Measurements from ENCODE around the gene AIF1L. TPM values are rescaled to one million over a fixed set of nuclear protein-coding genes. Genes with fewer than 3 reads are reported as not detected.
"Not testable (repeated sequence)": the region's sequence is repeated elsewhere in the genome, so short reads cannot be mapped to it uniquely, and the experiment has no call there.

Gene AIF1L
- total RNA-seq, 1 donor from 2014 or later = 122 TPM

GRCh38 chr9:131112374-131113154 is 16.2 kb downstream of the AIF1L start:
- Mint-ChIP-seq H3K36me3 (ENCODE audit: low read depth) (peaks cover 5% of the 10 kb centered on the region), H3K27me3 (ENCODE audit: low read depth) (no peaks in the 10 kb centered on the region), H3K27ac (ENCODE audit: unreplicated experiment) (peak overlapping the region; percentile 96), H3K4me1 (peaks cover 48% of the 10 kb centered on the region), H3K9me3 (no peaks in the 10 kb centered on the region), H3K4me3 (peak overlapping the region; percentile 76)
- TF ChIP-seq CTCF (conservative IDR thresholded peaks at IDR 0.05) = no peak
- DNase-seq (ENCODE audit: low read depth, low spot score) = no peak

GRCh38 chr9:131113655-131114054 is 17.3 kb downstream of the AIF1L start:
- H3K27ac Mint-ChIP-seq (ENCODE audit: unreplicated experiment) = no peak overlapping the region
- DNase-seq (ENCODE audit: low read depth, low spot score) = no peak
- peaks cover 5% of the 10 kb centered on the region for H3K36me3 Mint-ChIP-seq (ENCODE audit: low read depth)
- no peaks in the 10 kb centered on the region for H3K27me3 Mint-ChIP-seq (ENCODE audit: low read depth)
- no peaks in the 10 kb centered on the region for H3K9me3 Mint-ChIP-seq
- no peak for TF ChIP-seq CTCF (conservative IDR thresholded peaks at IDR 0.05)
- peaks cover 45% of the 10 kb centered on the region for H3K4me1 Mint-ChIP-seq
- no peak overlapping the region for H3K4me3 Mint-ChIP-seq

DNA sequence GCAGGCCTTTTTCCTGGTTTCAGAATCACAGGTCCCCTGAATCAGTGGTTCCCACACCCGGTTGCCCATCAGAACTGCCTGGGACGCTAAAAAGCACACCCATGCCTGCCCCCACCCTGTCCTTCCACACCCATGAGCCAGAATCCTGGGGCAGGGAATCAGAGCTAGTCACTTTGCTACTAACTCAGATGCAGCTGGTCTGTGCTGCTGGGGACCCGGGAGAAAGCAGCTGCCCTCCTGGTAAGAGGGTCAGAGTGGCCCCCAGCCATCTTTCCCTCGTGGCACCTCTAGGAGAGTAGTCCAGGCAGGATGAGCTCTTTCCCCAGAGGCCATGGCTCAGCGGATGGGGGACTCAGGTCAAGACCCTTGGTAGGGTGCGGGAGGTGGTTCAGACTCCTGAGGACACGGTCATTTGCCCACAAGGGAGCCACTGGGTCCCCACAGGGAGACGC is 17.8 kb downstream of the AIF1L start:
- H3K4me1 Mint-ChIP-seq = peaks cover 45% of the 10 kb centered on the region
- H3K4me3 Mint-ChIP-seq = peak overlapping the region; percentile 16
- peaks cover 2% of the 10 kb centered on the region for H3K36me3 Mint-ChIP-seq (ENCODE audit: low read depth)
- no peaks in the 10 kb centered on the region for H3K27me3 Mint-ChIP-seq (ENCODE audit: low read depth)
- no peak for DNase-seq (ENCODE audit: low read depth, low spot score)
- no peak for TF ChIP-seq CTCF (conservative IDR thresholded peaks at IDR 0.05)
- no peaks in the 10 kb centered on the region for H3K9me3 Mint-ChIP-seq
- peak overlapping the region; percentile 81 for H3K27ac Mint-ChIP-seq (ENCODE audit: unreplicated experiment)

DNA sequence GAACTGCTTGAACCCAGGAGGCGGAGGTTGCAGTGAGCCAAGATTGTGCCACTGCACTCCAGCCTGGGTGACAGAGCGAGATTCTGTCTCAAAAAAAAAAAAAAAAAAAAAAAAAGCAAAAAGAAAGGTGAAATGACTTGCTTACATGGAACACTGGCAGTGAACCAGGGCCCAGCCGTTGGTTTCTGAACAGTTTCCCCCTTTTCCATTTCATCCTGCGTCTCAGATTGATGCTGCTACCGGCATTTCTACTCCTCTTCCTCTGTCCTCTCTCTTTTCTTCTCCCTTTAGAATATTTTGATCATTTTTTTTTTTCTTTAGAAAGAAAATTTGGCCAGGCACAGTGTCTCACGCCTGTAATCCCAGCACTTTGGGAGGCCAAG is 19.0 kb downstream of the AIF1L start:
- Mint-ChIP-seq H3K4me1 (peaks cover 40% of the 10 kb centered on the region), H3K4me3 (peak overlapping the region; percentile 69)
- H3K9me3 Mint-ChIP-seq; H3K27ac Mint-ChIP-seq (ENCODE audit: unreplicated experiment); H3K27me3 Mint-ChIP-seq (ENCODE audit: low read depth); DNase-seq (ENCODE audit: low read depth, low spot score); H3K36me3 Mint-ChIP-seq (ENCODE audit: low read depth): not testable (repeated sequence)

DNA sequence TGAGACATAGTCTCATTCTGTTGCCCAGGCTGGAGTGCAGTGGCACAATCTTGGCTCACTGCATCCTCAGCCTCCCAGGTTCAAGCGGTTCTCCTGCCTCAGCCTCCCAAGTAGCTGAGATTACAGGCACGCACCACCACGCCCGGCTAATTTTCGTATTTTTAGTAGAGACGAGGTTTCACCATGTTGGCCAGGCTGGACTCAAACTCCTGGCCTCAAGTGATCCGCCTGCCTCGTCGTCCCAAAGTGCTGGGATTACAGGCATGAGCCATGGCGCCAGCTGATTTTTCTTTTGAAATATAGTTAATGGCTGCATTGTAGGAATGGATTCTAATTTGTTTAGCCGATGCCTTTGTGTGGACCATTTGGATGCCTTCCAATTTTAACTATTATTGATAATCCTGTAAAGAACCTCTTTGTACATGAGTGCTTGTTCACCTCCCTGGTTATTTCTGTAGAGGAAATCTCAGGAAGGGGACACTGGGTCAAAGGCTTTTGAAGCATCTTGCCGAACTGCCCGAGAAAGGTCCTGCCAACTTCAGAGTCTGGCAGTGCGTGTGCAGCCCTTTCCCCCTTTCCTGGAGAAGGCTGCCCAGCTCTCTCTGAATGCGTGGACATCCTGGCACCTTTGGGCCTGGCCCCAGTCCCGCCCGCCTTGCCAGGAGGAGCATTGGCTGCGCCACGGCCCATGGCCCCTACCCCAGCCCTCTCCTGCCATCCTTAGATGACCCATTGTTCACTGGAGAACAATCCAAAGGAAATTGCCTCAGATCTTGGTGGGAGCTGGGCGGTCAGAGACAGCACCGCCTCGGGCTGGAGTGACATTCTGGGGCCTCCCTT is 20.2 kb downstream of the AIF1L start:
- Mint-ChIP-seq H3K27me3 (ENCODE audit: low read depth) (no peaks in the 10 kb centered on the region), H3K27ac (ENCODE audit: unreplicated experiment) (peak overlapping the region; percentile 95), H3K4me1 (peaks cover 34% of the 10 kb centered on the region), H3K36me3 (ENCODE audit: low read depth) (no peaks in the 10 kb centered on the region), H3K9me3 (no peaks in the 10 kb centered on the region), H3K4me3 (no peak overlapping the region)
- no peak for TF ChIP-seq CTCF (conservative IDR thresholded peaks at IDR 0.05)
- no peak for DNase-seq (ENCODE audit: low read depth, low spot score)
